ENCODE measurements around the gene TEDC1.

TEDC1 gene

DNA sequence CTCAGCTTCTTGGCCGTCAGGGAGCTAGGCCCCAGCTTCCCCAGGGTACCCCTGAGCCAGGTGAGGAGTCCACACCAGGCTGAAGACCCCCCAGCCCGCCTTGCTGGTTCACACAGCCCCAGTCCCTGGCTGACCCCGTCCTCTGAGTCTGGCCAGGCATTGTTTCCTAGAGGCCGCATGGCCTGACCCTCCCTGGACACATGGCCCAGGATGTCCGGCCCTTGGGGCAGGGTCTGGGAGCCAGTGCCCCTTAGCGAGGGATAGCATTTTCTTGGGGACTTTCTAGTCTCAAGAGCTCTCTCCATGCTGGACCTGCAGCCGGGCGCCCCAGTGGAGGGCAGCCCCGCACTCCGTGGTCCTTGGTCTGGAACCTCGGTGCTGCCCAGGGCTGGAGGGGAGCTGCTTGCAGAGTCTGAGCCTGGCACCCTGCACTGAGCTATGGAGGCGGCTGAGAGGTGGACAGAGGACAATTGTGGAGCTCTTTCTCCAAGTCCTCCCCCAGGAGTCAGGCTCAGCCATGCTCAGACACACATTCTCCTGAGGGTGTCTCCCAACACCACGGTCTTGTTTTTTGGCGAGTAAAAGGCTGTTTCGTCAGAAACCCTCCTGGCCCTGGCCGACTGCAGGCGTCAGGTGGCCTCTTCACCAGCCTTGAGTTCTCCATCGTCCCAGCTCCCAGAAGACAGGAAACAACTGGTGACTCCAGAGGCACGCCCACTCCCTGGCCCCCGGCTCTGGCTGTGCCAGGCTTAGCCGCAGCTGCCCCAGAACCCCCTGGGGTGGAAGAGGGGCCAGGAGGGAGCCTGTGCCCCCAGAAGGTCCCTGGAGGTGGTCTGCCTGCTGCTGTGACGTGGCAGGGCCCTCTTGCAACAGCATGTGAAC, 34.1 kb upstream of the TEDC1 start:
- DNase-seq (ENCODE audit: low read depth in 2 of 2, low spot score in 1 of 2), result no peak

DNA sequence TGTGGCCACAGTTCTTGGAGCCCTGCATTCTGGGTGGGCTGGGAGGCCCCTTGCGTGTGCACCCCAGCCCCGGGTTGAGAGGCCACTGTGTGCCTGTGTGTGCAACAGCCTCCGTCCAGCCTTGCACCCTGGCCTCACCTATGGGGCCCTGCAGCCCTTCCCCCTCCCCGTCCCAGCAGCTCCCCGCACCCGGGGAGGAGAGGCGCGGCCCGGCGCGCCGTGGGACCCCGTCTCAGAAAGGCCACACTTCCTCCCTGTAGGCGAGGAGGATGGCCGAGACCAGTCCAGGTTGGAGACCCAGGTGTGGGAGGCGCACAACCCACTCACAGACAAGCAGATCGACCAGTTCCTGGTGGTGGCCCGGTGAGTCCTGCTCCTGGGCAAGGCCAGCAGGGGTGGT, 33.0 kb upstream of the TEDC1 start:
- no peak for DNase-seq (ENCODE audit: low read depth in 2 of 2, low spot score in 1 of 2)

DNA sequence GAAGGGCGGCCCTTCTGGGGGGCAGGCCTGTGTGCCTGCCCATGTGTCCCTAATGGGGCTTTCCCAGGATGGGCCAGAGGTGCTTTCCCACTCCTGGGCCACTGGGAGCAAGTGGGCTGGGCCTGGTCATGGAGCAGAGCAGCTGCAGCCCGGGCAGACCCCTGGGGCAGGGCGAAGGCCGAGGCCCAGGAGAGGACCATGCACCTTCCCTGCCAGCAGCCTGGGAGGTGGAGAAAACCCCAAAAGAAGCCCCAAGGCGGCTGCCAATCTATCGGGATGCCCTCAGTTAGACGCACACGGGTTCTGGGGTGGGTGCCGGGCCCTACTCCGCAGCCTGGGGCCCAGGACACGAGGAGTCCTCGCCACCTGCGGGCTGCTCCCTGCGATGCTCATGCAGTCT, 32.5 kb upstream of the TEDC1 start:
- no peak for DNase-seq (ENCODE audit: low read depth in 2 of 2, low spot score in 1 of 2)

DNA sequence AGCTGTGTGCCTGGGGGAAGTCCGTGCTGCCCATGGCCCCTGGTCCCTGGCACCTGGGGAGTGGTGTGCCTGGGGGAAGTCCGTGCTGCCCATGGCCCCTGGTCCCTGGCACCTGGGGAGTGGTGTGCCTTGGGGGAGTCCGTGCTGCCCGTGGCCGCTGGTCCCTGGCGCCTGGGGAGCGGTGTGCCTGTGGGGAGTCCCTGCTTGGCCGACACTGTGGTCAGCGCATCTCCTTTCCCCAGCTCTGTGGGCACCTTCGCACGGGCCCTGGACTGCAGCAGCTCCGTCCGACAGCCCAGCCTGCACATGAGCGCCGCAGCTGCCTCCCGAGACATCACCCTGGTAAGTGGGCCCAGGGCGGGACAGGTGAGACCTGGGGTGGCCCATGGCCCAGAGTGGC, 30.9 kb upstream of the TEDC1 start:
- no peak for DNase-seq (ENCODE audit: low read depth in 2 of 2, low spot score in 1 of 2)

DNA sequence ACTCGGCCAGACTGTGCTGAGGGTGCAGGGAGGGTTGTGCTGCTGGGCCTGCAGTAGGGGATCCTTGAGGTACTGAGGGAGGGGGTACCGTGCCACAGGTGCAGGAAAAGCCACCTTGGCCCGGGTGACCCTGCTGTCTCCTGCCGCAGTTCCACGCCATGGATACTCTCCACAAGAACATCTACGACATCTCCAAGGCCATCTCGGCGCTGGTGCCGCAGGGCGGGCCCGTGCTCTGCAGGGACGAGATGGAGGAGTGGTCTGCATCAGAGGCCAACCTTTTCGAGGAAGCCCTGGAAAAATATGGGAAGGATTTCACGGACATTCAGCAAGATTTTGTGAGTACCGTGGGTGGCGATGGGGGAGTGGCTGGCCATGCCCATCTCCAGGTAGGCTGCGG, 30.4 kb upstream of the TEDC1 start:
- DNase-seq (ENCODE audit: low read depth in 2 of 2, low spot score in 1 of 2), result no peak

DNA sequence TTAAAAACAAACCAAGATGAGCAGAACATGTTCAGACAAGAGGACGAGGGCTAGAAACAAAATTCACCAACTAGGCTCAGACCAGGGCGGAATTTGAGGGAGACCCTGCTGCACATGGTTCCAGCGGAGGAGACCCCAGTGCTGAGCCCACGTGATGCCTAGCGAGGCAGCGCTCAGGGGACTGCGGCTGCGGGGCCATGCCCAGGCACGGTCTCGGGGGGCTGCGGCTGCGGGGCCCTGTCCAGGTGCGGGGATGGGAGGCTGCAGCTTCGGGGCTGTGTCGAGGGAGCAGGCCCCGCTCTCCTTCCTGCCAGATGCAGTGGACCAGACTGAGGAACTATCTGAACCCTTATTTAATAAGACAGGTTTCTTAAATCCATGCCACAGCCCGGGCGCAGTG, 29.1 kb upstream of the TEDC1 start:
- no peak for DNase-seq (ENCODE audit: low read depth in 2 of 2, low spot score in 1 of 2)

DNA sequence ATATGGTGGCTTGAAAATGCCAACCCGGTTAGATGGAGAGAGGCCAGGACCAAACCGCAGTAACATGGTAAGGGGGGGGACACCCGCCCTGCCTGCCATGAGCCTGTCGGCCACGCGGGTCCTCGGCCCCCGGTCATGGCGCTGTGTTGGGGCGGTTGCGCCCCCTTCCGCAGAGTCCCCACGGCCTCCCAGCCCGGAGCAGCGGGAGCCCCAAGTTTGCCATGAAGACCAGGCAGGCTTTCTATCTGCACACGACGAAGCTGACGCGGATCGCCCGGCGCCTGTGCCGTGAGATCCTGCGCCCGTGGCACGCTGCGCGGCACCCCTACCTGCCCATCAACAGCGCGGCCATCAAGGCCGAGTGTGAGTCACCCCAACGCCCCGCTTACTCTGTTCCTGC, 26.5 kb upstream of the TEDC1 start:
- DNase-seq (ENCODE audit: low read depth in 2 of 2, low spot score in 1 of 2), result no peak

DNA sequence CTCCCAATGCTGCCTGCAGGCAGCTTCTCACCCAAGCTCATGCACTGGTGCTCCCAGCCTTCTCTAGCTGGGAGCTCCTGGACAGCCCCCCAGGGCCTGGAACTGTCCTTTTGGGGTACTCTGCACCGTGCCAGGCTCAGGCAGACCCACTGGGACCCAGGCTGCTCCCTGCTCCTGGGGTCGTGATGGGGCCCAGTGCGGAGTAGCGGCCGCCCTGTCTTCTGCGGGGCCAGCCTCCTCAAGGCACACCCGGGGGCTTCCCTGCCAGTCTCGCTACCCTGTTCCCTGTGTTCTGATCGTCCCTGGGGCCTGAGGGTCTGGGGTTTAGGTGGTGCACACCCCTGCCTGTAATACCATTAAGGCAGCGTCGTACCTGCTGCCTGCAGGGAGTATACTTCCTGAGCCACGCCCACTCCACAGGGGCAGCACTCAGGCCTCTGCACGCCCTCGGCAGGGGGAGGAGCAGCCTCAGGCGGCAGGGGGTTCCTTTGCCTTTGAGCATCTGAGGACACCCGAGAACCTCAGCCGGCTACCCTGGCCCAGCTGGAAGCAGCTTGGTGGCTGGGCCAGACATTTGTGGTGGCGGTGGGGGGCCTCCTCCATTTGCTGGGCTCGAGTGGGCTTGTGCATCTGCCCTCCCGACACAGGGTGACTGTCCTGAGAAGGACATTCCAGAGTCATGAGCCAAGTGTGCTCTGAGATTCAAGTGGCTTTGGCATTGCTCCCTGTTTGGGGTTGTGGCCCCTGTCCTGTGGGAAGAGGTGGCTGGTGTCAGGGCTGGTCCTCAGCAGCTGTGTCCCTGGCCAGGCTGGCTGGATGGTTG, 25.6 kb upstream of the TEDC1 start:
- DNase-seq (ENCODE audit: low read depth in 2 of 2, low spot score in 1 of 2), result no peak

DNA sequence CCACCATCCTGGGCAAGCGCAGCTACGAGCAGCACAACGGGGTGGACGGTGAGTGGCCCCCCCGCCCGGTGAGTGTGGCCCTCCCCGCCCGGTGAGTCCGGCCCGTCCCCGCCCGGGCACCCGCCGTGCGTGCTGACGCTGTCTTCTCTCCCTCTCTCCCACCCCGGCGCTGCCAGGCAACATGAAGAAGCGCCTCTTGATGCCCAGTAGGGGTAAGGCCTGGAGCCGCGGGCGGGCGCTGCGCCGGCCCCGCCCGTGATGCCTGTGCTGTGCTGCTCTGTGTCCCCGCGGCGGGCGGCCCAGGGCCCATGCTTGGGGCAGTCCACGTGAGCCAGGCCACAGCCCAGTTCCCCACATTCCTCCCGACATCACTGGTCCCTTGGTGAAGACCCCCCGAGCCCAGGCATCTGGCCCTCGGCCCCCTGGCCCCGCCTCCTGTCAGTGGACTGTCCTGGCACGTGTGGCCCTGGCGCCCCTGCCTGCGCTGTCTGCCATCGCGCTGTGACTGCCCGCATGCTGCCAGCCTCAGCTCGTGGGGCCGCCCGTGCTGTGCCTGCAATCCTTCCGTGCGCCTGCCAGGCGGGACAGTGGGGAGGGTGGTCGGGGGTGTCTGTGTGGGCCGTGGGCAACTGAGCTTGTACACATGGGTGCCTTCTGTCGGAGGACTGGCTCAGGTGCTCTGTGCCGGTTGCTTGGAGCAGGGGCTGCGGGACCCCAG, 24.4 kb upstream of the TEDC1 start:
- DNase-seq (ENCODE audit: low read depth in 2 of 2, low spot score in 1 of 2), result no peak

DNA sequence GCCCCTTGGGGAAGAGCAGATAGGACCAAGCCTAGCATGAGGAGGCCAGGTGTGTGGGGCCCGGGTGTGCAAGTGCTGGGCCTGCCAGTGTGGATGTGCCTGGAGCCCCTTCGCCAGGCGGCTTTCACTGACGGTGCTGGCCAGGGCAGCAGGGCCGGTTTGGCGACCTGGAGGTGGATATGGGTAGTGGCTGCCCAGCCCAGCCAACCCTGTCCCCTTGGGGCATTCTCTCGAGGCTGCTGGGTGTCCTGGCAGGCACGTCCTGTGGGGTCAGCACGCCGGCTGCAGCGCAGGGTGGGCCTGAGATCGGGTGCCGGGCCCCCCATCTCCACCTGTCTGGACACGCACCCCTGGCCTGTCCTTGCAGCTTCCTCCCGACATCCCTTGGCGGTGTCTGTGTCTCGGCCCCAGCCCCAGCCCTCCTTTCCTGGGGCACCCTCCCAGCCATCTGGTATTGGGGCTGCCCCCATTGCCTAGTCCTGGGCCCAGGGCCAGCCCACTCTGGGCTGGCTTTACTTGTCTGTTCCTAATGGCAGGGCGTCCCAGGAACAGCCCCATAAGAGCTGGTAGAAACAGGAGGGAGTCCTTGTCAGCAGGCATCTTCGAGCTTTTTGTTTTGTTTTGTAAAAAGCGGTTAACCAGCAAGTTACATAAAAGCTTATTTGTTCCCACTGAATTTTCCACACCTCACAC, 23.7 kb upstream of the TEDC1 start:
- no peak for DNase-seq (ENCODE audit: low read depth in 2 of 2, low spot score in 1 of 2)

DNA sequence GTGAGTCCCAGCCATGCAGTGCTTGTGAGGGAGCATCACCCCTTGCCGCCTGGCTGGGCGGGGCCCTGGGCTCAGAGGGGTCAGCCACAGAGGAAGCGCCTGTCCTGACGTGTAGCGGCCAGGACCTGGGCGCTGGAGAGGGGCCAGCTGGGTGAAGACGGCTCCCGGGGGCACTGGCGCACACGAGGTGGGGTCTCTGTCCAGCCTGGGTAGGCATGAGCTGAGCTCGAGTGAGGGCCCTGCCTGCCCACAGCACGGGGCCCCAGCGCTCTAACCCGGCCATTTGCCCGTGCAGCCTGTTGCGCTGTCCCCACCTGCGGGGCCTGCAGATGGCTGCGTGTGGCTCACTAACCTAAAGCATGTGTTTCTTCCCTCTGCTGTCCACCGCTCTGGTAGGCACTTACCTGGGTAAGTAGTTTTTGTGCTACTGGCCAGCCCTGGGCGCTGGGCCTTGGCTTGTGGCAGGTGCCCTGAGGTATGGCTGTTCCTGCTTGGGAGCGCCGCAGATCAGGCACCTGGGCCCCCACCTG, 23.0 kb upstream of the TEDC1 start:
- no peak for DNase-seq (ENCODE audit: low read depth in 2 of 2, low spot score in 1 of 2)

DNA sequence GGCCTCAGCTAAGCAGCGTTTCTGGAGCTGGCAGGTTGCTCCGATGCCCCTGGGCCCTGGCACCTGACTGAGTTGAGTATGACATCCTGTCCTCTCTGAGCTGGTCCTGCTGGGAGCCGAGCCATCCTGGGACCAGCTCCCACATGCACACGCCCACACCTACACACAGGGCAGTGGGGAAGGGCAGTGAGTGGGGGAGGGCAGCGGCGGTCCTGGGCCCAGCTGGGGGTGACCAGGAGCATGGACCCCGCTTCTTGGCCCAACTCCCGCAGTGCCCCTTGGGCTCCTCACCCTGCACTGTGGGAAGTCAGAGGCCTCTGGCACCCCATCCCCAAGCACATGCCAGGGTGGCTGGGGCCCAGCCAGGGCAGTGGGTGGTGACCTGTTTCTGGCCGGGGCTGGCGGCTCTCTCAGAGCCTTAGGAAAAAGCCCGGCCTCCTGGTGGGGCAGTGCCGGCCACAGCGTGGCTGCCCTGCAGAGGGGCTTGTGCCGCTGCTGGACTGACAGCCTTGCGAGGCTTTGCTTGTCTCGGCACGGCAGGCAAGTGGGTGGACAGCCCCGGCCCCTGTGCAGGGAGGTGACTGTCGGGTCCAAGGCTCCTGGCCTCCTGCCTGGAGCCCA, 22.3 kb upstream of the TEDC1 start:
- no peak for DNase-seq (ENCODE audit: low read depth in 2 of 2, low spot score in 1 of 2)

DNA sequence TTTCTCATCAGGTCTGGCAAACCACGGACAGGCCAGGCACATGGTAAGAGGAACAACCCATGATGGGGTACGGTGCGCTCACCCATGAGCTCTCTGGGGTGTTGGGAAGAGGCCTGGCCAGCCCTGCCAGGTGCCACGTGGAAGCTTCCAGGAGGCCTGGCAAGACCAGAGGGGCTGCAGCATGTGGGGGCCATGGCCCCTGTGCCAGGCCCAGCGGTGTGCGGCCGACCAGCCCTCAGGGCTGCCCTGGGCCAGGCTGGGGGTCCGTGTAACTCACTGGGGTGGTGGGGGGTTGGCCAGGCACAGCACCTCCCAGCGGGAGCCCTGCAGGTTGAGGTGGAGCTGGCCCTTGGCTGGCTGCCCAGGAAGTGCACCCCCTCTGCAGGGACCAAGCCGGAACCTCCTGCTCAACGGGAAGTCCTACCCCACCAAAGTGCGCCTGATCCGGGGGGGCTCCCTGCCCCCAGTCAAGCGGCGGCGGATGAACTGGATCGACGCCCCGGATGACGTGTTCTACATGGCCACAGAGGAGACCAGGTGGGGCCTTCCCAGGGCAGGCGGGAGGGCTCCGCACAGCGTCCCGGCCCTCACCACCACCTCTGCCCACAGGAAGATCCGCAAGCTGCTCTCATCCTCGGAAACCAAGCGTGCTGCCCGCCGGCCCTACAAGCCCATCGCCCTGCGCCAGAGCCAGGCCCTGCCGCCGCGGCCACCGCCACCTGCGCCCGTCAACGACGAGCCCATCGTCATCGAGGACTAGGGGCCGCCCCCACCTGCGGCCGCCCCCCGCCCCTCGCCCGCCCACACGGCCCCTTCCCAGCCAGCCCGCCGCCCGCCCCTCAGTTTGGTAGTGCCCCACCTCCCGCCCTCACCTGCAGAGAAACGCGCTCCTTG, 21.3 kb upstream of the TEDC1 start:
- no peak for DNase-seq (ENCODE audit: low read depth in 2 of 2, low spot score in 1 of 2)

DNA sequence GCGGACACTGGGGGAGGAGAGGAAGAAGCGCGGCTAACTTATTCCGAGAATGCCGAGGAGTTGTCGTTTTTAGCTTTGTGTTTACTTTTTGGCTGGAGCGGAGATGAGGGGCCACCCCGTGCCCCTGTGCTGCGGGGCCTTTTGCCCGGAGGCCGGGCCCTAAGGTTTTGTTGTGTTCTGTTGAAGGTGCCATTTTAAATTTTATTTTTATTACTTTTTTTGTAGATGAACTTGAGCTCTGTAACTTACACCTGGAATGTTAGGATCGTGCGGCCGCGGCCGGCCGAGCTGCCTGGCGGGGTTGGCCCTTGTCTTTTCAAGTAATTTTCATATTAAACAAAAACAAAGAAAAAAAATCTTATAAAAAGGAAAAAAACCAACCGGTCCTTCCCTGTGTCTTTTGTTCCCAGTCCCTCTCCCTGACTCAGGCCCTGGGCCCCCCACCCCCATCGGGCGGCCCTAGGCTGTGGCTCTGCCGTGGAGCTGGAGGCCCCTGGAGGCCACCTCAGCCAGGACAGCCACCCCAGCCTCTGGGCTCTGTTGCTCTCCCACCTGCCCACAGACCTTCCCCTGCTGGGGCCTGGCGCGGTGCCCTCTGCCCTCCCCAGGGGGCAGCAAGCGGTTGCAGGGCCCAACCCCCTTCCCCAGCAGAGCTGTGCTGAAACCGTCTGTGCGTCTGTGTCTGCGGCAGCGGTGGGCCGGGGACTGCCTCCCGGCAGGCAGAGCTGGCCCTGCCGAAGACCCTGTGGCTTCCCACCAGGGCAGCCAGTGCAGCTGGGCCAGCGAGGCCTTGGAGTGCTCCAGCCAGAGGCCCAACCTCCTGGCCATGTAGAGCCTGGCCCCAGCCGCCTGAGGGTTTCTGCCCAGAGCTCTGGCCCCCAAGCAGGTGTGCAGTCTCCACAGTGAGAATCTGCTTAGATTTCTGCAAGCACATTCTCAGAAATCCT, 20.4 kb upstream of the TEDC1 start:
- no peak for DNase-seq (ENCODE audit: low read depth in 2 of 2, low spot score in 1 of 2)

DNA sequence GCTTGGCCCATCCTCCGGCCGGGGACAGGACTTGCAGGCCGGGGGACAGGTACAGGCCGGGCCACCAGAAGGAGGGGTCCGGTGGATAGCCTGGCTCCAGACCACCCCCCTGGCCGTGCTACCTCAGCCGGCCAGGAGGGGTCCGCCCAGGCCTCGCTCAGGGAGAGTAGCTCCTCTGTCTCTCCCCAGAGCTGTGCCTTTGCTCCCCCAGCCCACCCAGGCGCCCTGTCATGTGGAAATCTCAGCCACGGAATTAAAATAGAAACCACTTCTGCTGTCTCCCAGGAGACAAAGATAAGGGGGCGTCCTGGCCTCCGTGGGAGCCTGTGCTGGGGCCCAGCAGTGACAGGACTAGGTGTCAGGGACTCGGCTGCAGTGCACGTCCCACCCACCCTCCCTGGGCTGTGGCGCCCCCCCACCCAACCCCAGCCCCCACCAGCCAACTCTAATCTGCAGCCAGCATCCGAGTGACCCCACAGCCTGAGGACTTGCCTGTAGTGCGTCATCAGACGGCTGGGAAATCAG, 19.7 kb upstream of the TEDC1 start:
- no peak for DNase-seq (ENCODE audit: low read depth in 2 of 2, low spot score in 1 of 2)

DNA sequence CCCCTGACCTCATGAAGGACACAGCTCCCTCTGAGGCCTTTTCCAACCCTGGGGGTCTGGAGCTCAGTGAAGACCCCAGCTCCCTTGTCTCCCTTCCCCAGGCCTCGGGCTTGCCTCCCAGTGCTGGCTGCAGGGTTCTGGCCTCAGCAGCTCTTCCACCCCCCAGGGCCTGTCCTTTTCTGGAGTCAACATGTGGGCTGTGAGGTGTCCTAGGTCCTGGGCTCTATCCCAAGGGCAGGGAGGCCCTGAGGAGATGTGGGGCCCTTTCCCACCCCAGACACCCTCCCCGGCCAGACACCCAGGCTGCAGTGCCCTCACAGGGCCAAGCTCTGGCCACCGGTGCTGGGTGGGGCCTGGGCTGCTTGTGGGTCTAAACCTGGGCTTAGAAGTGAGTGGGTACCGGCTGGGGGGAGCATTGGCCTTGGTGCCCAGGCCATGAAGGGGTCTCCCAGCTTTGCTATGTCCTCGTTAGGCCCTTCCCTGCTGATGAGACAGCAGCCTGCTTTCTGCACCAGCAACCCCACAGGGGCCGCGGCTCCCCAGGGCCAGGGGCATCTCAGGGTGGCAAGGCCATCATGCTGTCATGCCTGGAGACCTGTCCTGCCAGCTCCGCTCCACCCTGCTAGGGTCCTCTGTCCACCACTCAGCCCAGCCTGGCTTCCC, 19.1 kb upstream of the TEDC1 start:
- no peak for DNase-seq (ENCODE audit: low read depth in 2 of 2, low spot score in 1 of 2)

DNA sequence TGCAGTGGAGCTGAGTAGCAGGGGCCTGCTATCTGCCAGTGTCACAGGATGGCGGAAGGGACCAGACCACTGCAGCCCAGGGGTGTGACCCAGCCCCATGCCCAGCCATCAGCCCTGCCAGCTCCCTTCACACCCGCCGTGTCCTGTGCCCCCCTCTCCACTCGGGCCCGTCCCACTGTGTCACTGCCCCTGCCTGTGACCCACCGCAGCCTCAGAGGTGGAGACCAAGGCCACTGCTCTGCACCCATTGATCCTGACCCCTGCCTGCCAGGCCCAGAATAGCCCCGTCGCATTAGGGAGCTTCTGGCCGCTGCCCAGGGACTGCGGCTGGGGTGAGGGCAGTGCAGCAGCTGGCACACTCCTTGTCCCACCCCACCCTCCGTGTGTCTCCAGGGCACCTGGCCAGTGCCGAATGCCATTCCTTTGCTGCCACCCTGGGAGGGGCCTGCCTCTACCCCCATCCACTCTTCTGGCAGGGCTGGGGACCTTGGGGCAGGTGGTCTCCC, 18.5 kb upstream of the TEDC1 start:
- DNase-seq (ENCODE audit: low read depth in 2 of 2, low spot score in 1 of 2), result no peak

All from stimulated activated CD8-positive, alpha-beta memory T cell treated with anti-CD3 and anti-CD28 coated beads, Interleukin-4, amount 100 ng/mL, for 1 hour (primary cell).